ENCODE data around the gene FOXD4L1.
"Not testable (repeated sequence)": the region's sequence is repeated elsewhere in the genome, so short reads cannot be mapped to it uniquely, and the experiment has no call there.

The FOXD4L1 gene

DNA sequence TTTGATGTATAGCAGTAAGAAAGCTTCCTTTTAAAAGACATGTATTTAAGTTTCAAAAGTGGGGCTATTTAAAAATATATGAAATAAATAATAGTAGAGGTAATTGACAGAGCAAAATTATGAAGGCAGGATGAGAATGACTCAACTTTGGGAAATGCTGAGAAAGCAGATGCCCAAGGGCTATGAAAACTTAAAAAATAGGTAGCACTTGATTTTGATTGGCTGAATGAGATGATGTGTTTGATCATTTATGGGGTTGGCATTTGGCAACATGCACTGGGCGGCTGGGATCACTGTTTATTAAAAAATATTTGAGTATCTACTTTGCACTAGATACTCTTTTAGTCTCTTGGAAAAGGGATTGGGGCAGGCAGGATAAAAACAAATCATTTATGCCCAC is 26.5 kb downstream of the FOXD4L1 start:
- DNase-seq (ENCODE audit: low read depth): not testable (repeated sequence)

GRCh38 chr2:113527350-113528045 is 29.0 kb downstream of the FOXD4L1 start:
- DNase-seq (ENCODE audit: low read depth): not testable (repeated sequence)

DNA sequence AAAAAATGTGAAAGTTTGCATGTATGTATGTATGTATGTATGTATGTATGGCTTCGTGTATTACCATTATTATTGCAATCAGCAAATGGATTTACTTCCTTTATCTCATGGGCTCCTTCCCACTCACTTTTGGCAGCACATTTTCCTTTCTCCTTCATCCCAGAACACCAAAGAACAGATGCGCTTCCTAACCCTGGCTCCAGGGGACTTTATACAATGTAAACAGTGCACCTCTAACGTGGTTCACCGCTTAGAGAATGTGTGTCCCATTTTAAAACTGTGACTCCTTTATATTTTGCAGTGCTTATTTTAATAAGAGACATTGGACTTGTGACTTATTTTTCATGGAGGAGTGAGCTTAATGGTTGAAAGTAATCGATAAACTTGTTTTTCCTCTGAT is 29.7 kb downstream of the FOXD4L1 start:
- not testable (repeated sequence) for DNase-seq (ENCODE audit: low read depth)

DNA sequence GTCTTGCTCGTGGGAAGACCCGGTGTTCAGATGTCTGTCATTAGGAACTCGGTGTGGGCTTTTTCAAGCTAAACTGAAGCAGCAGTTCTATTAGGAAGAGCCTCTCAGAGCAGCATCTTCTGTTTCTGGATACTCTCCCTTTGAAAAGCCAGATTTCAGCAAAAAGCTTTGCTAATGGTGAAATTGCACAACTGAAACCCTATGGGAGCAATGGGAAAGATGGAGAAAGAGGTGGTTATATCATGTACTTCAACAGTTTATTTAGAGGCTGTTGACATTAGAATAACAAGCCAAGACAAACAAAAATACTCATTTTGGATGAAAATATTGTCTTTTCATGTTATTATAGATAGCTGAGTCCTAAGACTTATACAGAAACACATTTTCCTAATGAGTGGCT is 30.4 kb downstream of the FOXD4L1 start:
- not testable (repeated sequence) for DNase-seq (ENCODE audit: low read depth)

- not testable (repeated sequence) for DNase-seq (ENCODE audit: low read depth)
Measured at GRCh38 chr2:113532991-113533390, 34.5 kb downstream of the FOXD4L1 start.

DNA sequence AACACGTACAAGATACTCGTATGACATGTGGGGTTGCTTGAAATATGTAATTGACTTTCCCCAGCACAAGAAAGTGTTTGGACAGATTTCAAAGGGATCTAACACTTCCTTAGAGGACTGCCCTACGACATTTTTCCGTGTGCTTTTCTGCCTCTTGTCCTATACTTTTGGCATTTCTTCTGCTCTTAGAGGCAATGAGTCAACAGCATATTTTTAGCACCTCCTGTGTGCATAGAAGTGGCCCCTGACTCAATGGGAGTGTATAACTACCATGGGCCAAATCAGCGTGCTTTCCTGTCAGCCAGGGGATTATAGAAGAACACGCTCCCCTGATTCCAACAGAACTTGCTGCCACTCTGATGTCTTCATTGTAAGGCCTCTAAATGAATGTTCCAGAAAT is 38.1 kb downstream of the FOXD4L1 start:
- not testable (repeated sequence) for DNase-seq (ENCODE audit: low read depth)

DNA sequence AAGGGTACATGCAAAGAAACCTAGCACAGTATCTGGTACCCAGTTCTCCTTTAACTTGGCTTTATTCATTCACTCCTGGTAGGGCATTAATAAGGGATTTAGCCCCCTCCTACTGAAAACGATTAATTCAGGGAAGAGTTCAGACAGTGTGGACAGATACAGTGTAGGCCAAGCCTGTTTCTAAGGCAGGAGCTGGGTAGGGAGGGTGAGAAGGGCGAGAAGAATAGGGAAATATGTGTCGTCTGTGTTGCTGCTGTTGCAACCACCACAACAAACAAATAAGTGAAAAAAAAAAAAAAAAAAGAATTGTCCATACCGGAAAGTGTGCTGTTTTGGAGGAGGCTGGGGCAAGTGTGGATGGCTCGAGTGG is 42.4 kb downstream of the FOXD4L1 start:
- DNase-seq (ENCODE audit: low read depth): not testable (repeated sequence)

DNA sequence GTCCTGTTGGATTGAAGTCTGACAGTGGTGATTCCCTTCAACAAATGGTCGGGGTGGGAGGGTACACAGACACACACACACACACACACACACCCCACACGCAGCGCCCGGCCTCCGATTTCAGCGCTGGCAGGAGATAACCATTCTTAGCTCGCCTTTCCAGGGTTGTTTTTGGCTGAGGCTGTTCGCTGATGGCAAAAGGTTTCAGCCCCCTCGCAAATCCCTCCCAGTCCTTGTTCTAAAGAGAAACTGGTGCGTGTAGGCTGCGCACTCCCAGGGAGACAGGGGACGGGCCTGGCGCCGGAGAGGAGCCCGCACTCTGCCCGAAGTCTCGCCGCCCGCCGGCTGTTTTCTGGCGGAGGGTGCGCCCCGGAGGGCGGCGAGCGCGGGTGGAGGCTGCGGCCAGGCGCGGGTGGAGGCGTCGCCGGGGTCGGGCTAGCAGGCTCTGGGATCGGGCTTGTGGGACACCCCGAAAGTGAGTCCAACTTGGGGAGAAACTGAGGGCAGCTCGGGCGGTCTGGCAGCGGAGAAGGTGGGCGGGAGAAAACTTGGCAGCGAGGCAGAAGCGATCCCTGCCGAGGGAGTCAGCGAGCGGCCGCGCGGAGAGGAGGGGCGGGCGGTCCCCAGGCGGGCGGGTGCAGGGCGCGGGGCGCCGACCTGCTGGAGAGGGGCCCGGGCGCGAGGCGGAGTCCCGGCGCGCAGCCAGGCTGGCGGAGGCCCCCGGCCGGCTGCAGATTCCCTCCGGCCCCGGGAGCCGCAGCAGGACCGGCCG is 42.9 kb downstream of the FOXD4L1 start:
- DNase-seq (ENCODE audit: low read depth): peak; percentile 2

DNA sequence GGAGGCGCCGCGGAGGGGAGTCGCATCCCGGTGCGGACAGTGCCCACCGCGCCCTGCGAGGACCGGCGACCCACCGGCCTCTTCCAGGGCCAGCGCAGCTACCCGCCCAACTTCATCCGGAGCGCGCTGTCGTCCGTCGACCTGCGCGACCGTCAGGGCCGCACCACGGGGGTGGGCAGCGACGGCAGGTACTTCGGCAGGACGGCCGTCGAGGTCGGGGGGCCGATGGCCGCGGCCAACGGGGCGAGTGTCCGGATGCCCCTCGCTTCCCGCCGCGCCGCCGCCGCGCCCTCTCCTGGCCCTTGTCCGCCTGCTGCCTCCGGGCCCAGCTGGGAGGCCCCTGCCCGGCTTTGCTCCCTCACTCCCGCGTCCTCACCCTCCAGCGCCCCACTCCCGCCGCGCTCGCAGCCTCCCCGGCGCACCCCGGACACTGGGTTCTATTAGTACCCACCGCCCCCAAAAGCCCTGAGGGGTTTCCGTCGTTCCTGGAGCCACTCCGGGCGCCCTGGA is 43.6 kb downstream of the FOXD4L1 start:
- not testable (repeated sequence) for DNase-seq (ENCODE audit: low read depth)

GRCh38 chr2:113542529-113542928 is 44.1 kb downstream of the FOXD4L1 start:
- not testable (repeated sequence) for DNase-seq (ENCODE audit: low read depth)
